Liver (tissue), 9 donors: ENCODE data around the gene EFEMP2. TPM values are rescaled to one million over a fixed set of nuclear protein-coding genes. Genes with fewer than 3 reads are reported as not detected.

Experiments used
- DNase-seq: peaks from one replicate; pipeline ENCODE4 v3.0.0-alpha.2; 2017; ENCODE audit warnings: low spot score
- H3K27ac ChIP-seq, 2 donors: one replicate each; pipeline ENCODE4 v1.7.0; 2013; ENCODE audit warnings: inconsistent platforms in 2 of 2, low read length in 2 of 2, control low read depth in 1 of 2, low read depth in 1 of 2, mild to moderate bottlenecking in 1 of 2
- H3K27me3 ChIP-seq, 4 donors: one replicate each; pipeline versions ENCODE4 v1.6.1 to v1.7.0; 2013; ENCODE audit warnings: low read length in 3 of 4, inconsistent platforms in 1 of 4, mild to moderate bottlenecking in 1 of 4, moderate library complexity in 1 of 4; ENCODE audit not compliant: control insufficient read depth in 4 of 4, insufficient read depth in 4 of 4
- H3K36me3 ChIP-seq, 4 donors: one replicate each; pipeline versions ENCODE4 v1.6.1 to v1.7.0; 2013; ENCODE audit warnings: low read length in 3 of 4, mild to moderate bottlenecking in 3 of 4, low read depth in 1 of 4, moderate library complexity in 1 of 4; ENCODE audit not compliant: control insufficient read depth in 4 of 4, insufficient read depth in 3 of 4
- H3K4me1 ChIP-seq, 4 donors: one replicate each; pipeline versions ENCODE4 v1.6.1 to v1.7.0; 2013; ENCODE audit warnings: low read length in 3 of 4, mild to moderate bottlenecking in 3 of 4, moderate library complexity in 1 of 4; ENCODE audit not compliant: control insufficient read depth in 4 of 4, insufficient read depth in 4 of 4
- H3K4me3 ChIP-seq, 3 donors: one replicate each; pipeline versions ENCODE4 v1.6.1 to v1.7.0; 2013; ENCODE audit warnings: low read length in 3 of 3, control low read depth in 1 of 3, low read depth in 1 of 3, mild to moderate bottlenecking in 1 of 3
- H3K9ac ChIP-seq, 2 donors: one replicate each; pipeline ENCODE4 v1.7.0; 2013; ENCODE audit warnings: low read length in 2 of 2, mild to moderate bottlenecking in 2 of 2, moderate library complexity in 2 of 2, control low read depth in 1 of 2, low read depth in 1 of 2
- H3K9me3 ChIP-seq, 4 donors: one replicate each; pipeline versions ENCODE4 v1.6.1 to v1.7.0; 2013; ENCODE audit warnings: low read length in 3 of 4; ENCODE audit not compliant: control insufficient read depth in 4 of 4
- EGR1 ChIP-seq, 2 donors: IDR thresholded peaks; 2 replicates each; pipeline ENCODE4 v1.6.1; 2016 to 2018; ENCODE audit warnings: antibody characterized with exemption in 2 of 2, low read depth in 2 of 2
- GABPA ChIP-seq, 2 donors: IDR thresholded peaks in 1 of 2; conservative IDR thresholded peaks in 1 of 2; 2 replicates each; pipeline ENCODE4 v1.6.1; 2016; ENCODE audit warnings: antibody characterized with exemption in 2 of 2, mild to moderate bottlenecking in 1 of 2, moderate library complexity in 1 of 2
- HNF4A ChIP-seq, 2 donors: conservative IDR thresholded peaks; 2 replicates each; pipeline ENCODE4 v1.6.1; 2016; ENCODE audit warnings: antibody characterized with exemption in 2 of 2, mild to moderate bottlenecking in 2 of 2
- JUND ChIP-seq, 2 donors: IDR thresholded peaks; 2 replicates each; pipeline ENCODE4 v1.6.1; 2016; ENCODE audit warnings: antibody characterized with exemption in 2 of 2
- RXRA ChIP-seq, 2 donors: IDR thresholded peaks; 2 replicates each; pipeline ENCODE4 v1.6.1; 2017 to 2018; ENCODE audit warnings: antibody characterized with exemption in 2 of 2, mild to moderate bottlenecking in 1 of 2
- SP1 ChIP-seq: IDR thresholded peaks from 2 replicates; pipeline ENCODE4 v1.6.1; 2018; ENCODE audit warnings: antibody characterized with exemption, mild to moderate bottlenecking
- TAF1 ChIP-seq: conservative IDR thresholded peaks from 2 replicates; pipeline ENCODE4 v1.6.1; 2016; ENCODE audit warnings: antibody characterized with exemption, mild to moderate bottlenecking
- YY1 ChIP-seq: IDR thresholded peaks from 2 replicates; pipeline ENCODE4 v1.6.1; 2016; ENCODE audit warnings: antibody characterized with exemption, mild to moderate bottlenecking
- WGBS: extraction: QIAGEN DNeasy Blood & Tissue Kit; methylation state at CpG from one replicate; pipeline ENCODE4 v1.1.7; 2013; 5-methylcytosine and 5-hydroxymethylcytosine counted together
- polyA plus RNA-seq, 2 donors: library from polyadenylated mRNA; stranded (reverse) in 1 of 2; unstranded in 1 of 2; fragments of 200-250 nt in 1 of 2; fragments of >200 nt in 1 of 2; fragmentation: Nextera tagmentation in 1 of 2; extraction: Ambion mirVana in 1 of 2; gene quantifications; one replicate each; pipeline versions ENCODE4 v1.2.1 to v1.2.3, GENCODE V29; 2013 to 2015
- total RNA-seq, 2 donors: library from RNA; depleted of rRNA; stranded (reverse); fragments of >200 nt; gene quantifications; one replicate each; pipeline ENCODE4 v1.2.3, GENCODE V29; 2014
- TF ChIP-seq, protein P1 (sequence below): IDR thresholded peaks from 2 replicates; pipeline ENCODE4 v1.6.1; 2016; ENCODE audit warnings: antibody characterized with exemption, mild to moderate bottlenecking
- TF ChIP-seq, protein P2 (sequence below): IDR thresholded peaks from 2 replicates; pipeline ENCODE4 v1.6.1; 2016; ENCODE audit warnings: antibody characterized with exemption
- TF ChIP-seq, protein P3 (sequence below): IDR thresholded peaks from 2 replicates; pipeline ENCODE4 v1.6.1; 2016; ENCODE audit warnings: antibody characterized with exemption
- donor health status: healthy.
- donor health status: healthy.
- donor health status: healthy.
- donor health status: healthy.
- donor health status: healthy.

Gene EFEMP2
- total and polyA plus RNA-seq, 4 donors: 5.0 to 10.7 (median 5.3) TPM

DNA sequence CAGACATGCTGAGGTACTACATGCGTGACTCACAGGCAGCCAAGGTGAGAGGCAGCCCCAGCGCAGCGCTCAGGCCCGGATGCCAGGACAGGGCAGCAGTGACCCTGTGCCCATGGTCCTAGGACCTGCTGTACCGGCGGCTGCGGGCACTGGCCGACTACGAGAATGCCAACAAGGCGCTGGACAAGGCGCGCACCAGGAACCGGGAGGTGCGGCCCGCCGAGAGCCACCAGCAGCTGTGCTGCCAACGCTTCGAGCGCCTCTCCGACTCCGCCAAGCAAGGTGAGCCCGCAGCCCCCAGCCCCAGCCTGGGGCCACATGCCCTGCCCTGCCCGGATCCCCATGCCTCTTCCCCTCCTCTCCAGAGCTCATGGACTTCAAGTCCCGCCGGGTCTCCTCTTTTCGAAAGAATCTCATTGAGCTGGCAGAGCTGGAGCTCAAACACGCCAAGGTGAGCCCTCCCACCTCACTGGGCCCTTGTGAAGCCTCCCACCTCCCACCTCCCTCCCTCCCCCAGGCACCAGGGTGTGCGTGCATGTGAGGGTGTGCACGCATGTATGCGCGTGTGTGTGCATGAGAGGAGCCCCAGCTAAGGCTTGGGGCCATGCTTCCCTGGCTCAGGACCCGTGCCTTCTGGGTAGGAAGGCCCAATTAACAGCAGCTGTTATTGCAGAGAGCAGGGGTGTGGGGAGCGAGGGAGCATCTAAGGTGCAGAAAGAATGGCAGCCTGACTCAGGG lies 19.9 kb downstream of the EFEMP2 start (continued):
- TF ChIP-seq, protein P1, sequence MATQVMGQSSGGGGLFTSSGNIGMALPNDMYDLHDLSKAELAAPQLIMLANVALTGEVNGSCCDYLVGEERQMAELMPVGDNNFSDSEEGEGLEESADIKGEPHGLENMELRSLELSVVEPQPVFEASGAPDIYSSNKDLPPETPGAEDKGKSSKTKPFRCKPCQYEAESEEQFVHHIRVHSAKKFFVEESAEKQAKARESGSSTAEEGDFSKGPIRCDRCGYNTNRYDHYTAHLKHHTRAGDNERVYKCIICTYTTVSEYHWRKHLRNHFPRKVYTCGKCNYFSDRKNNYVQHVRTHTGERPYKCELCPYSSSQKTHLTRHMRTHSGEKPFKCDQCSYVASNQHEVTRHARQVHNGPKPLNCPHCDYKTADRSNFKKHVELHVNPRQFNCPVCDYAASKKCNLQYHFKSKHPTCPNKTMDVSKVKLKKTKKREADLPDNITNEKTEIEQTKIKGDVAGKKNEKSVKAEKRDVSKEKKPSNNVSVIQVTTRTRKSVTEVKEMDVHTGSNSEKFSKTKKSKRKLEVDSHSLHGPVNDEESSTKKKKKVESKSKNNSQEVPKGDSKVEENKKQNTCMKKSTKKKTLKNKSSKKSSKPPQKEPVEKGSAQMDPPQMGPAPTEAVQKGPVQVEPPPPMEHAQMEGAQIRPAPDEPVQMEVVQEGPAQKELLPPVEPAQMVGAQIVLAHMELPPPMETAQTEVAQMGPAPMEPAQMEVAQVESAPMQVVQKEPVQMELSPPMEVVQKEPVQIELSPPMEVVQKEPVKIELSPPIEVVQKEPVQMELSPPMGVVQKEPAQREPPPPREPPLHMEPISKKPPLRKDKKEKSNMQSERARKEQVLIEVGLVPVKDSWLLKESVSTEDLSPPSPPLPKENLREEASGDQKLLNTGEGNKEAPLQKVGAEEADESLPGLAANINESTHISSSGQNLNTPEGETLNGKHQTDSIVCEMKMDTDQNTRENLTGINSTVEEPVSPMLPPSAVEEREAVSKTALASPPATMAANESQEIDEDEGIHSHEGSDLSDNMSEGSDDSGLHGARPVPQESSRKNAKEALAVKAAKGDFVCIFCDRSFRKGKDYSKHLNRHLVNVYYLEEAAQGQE: no peak
- TF ChIP-seq YY1: no peak

DNA sequence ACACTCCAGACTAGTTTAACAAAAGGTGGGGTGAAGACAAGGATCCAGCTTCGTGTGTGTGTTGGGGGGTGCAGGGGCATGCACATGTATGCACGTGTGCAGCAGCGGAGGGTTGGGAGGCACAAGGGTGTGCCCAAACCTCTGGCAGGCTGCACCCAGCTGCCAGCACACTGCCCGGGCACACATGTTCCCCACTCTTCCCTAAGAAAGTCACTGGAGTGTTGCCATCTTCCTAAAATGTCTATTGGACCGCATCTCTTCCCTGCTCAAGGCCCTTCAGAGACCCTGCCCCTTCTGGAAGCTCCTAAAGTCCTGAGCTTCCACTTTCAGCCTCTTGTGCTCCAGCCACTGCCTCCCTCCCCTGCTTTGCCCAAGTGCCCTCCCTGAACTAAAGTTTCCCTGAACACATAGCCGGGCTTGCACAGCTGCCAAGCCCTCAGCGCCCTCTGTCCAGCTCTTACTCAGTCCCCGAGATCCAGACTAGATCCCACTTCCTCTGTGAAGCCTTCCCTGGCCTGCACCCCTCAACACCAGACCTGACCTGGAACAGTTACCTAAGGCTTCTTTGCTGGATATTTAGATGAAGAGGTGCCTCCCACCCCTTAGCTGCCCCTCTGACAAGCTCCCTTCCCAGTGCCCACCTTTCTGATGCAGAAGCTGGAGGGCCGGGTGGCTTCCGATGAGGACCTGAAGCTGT lies 20.6 kb downstream of the EFEMP2 start:
- 90% methylated on average over 10 of the region's 10 CpGs for WGBS
- H3K4me1 ChIP-seq: peaks cover 2 to 19% (median 10%) of the 10 kb centered on the region in 4 donors
- H3K36me3 ChIP-seq: peaks cover 13 to 39% (median 20%) of the 10 kb centered on the region in 4 donors
- TF ChIP-seq HNF4A (conservative IDR thresholded peaks at IDR 0.05) (no peak), EGR1 (IDR thresholded peaks at IDR 0.05; ENCODE audit: low read depth in 2 of 2) (no peak), RXRA (IDR thresholded peaks at IDR 0.05) (no peak), TAF1 (no peak), SP1 (no peak), JUND (IDR thresholded peaks at IDR 0.05) (no peak), GABPA (IDR thresholded peaks at IDR 0.05 in 1 of 2, conservative IDR thresholded peaks at IDR 0.05 in 1 of 2) (no peak)
- TF ChIP-seq, protein P2, sequence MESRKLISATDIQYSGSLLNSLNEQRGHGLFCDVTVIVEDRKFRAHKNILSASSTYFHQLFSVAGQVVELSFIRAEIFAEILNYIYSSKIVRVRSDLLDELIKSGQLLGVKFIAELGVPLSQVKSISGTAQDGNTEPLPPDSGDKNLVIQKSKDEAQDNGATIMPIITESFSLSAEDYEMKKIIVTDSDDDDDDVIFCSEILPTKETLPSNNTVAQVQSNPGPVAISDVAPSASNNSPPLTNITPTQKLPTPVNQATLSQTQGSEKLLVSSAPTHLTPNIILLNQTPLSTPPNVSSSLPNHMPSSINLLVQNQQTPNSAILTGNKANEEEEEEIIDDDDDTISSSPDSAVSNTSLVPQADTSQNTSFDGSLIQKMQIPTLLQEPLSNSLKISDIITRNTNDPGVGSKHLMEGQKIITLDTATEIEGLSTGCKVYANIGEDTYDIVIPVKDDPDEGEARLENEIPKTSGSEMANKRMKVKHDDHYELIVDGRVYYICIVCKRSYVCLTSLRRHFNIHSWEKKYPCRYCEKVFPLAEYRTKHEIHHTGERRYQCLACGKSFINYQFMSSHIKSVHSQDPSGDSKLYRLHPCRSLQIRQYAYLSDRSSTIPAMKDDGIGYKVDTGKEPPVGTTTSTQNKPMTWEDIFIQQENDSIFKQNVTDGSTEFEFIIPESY: no peak
- TF ChIP-seq, protein P1: no peak
- TF ChIP-seq, protein P3, sequence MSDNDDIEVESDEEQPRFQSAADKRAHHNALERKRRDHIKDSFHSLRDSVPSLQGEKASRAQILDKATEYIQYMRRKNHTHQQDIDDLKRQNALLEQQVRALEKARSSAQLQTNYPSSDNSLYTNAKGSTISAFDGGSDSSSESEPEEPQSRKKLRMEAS: no peak
- no peak for DNase-seq
- peaks cover 0 to 7% (median 2%) of the 10 kb centered on the region in 4 donors for H3K9me3 ChIP-seq
- no peak overlapping the region for H3K9ac ChIP-seq
- H3K27me3 ChIP-seq: no peaks in the 10 kb centered on the region
- H3K27ac ChIP-seq: no peak overlapping the region
- H3K4me3 ChIP-seq: no peak overlapping the region
